Measurements from ENCODE around the gene FXN.

The FXN gene

DNA sequence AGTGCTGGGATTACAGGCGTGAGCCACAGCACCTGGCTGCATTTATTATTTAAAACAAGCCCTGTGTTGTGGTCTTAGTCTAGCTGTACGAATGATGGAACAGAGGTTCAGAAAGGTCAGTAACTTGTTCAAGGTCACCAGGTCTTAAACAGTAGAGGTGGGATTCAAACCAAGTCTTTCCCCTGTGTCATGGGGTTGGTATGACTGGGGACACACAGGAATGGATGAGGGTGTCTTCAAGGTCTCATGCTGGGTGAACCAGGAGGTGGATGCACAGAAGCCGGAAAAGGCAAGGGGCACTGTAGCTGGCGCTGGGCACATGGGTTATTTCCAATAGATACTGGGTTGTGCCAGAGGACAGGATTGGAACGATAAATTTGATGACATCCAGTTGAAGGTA, 106.3 kb downstream of the FXN start:
- no peak for DNase-seq (ENCODE audit: low read depth)

- no peak for DNase-seq (ENCODE audit: low read depth)
Observed at GRCh38 chr9:69143291-69143690, 107.7 kb downstream of the FXN start.

DNA sequence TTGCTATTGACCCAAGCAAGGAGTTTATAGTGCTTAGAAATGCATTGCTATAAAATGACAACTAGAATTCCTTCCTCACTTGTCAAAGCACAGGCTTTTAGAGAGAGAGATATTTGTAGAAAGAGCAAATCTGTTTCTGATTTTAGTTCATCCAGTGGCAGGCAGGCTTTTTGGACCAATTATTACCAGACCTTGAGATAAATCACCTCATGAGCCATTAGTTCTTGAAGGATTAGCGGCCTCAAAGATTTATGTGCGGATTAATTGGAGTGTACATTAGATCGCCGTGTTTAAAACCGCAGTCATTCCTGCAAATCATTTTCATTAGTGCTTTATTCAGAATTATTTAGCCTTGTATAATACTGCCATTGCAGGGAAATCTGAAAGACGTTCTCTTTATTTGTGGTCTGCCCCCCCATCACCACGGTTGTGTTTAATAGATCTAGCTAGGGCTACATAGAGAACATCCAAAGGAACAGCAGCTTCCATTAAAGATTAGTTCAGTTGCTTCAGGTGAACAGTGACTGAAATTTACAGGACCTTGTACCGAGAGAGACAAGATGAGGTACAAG, 109.7 kb downstream of the FXN start:
- DNase-seq (ENCODE audit: low read depth), result no peak

- no peak for DNase-seq (ENCODE audit: low read depth)
Observed at GRCh38 chr9:69147041-69147834, 111.7 kb downstream of the FXN start.

DNA sequence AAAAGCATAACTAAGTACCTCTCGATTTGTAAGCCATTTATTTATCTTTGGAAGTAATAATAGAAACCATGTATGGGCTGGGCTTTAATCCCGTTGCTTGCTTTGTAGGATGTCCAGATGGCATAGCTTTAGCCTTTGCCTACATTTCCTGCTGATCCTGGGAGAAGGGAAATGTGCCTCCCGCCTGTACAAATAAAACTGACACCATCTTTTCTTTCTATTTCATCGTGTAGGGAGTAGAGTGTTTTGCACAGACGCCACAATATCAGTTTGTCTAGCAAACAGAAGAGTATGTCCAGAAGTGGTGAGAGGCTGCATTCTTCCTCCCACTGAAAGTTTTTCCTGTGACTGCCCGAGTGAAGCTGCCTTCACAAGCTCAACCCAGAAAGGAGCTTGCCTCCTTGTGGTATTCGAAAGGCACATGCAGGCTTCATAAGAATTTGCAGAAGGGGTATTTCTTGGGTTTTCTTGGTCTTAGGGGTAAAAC, 113.8 kb downstream of the FXN start:
- no peak for DNase-seq (ENCODE audit: low read depth)
